CD4-positive, CD25-positive, alpha-beta regulatory T cell (primary cell): ENCODE data around the gene NLRC3. TPM values are rescaled to one million over a fixed set of nuclear protein-coding genes. Genes with fewer than 3 reads are reported as not detected.

Source experiments
- ATAC-seq, 2 donors: fragments of 150-1000 bp; cut with Tn5 transposase; one replicate each; pipeline ENCODE4 v1.10.0; 2021; ENCODE audit warnings: low read depth in 2 of 2, moderate number of reproducible peaks in 2 of 2, moderate library complexity in 1 of 2
- DNase-seq, 3 donors: peaks; one replicate each; pipeline versions ENCODE4 v3.0.0 to v3.0.0-alpha.2; 2012 to 2022; ENCODE audit warnings: mixed read lengths in 1 of 3
- H3K27ac ChIP-seq: one replicate; pipeline ENCODE4 v1.7.0; 2013; ENCODE audit warnings: mild to moderate bottlenecking, low read length; ENCODE audit not compliant: insufficient read depth, poor library complexity, severe bottlenecking
- H3K27me3 ChIP-seq: one replicate; pipeline ENCODE4 v1.7.0; 2013; ENCODE audit warnings: low read length; ENCODE audit not compliant: control insufficient read depth, insufficient read depth
- H3K36me3 ChIP-seq: one replicate; pipeline ENCODE4 v1.7.0; 2013; ENCODE audit warnings: mild to moderate bottlenecking, low read length, moderate library complexity; ENCODE audit not compliant: control insufficient read depth, insufficient read depth
- H3K4me1 ChIP-seq: 2 replicates; pipeline ENCODE4 v1.7.0; 2013; ENCODE audit warnings: mild to moderate bottlenecking, low read length; ENCODE audit not compliant: insufficient read depth, control insufficient read depth, poor library complexity, severe bottlenecking
- H3K4me3 ChIP-seq: one replicate; pipeline ENCODE4 v1.7.0; 2013; ENCODE audit warnings: low read depth, mild to moderate bottlenecking, low read length, moderate library complexity
- H3K9me3 ChIP-seq, 2 experiments: 1 replicate in 1 of 2; 2 replicates in 1 of 2; pipeline ENCODE4 v1.7.0; 2013; ENCODE audit warnings: low read length in 2 of 2, mild to moderate bottlenecking in 1 of 2, moderate library complexity in 1 of 2; ENCODE audit not compliant: control insufficient read depth in 2 of 2
- H3K27ac Mint-ChIP-seq, 3 donors: one replicate each; pipeline ENCODE4 v1.8.0; 2020 to 2022; ENCODE audit warnings: mild to moderate bottlenecking in 3 of 3, mixed read lengths in 3 of 3, moderate library complexity in 2 of 3
- H3K27me3 Mint-ChIP-seq: one replicate; pipeline ENCODE4 v1.8.0; 2022; ENCODE audit warnings: mild to moderate bottlenecking, mixed read lengths
- H3K36me3 Mint-ChIP-seq: one replicate; pipeline ENCODE4 v1.8.0; 2020; ENCODE audit warnings: mixed read lengths
- H3K4me1 Mint-ChIP-seq, 4 donors: one replicate each; pipeline ENCODE4 v1.8.0; 2020 to 2022; ENCODE audit warnings: mixed read lengths in 4 of 4, mild to moderate bottlenecking in 1 of 4
- H3K4me3 Mint-ChIP-seq, 4 donors: one replicate each; pipeline ENCODE4 v1.8.0; 2020 to 2022; ENCODE audit warnings: mild to moderate bottlenecking in 4 of 4, mixed read lengths in 4 of 4, moderate library complexity in 3 of 4
- H3K9me3 Mint-ChIP-seq, 7 donors: one replicate each; pipeline ENCODE4 v1.8.0; 2020 to 2022; ENCODE audit warnings: mixed read lengths in 7 of 7, mild to moderate bottlenecking in 3 of 7, moderate library complexity in 2 of 7
- polyA plus RNA-seq, 4 donors: library from polyadenylated mRNA; unstranded; fragments of 300-500 nt; fragmentation: Illumina TruSeq; gene quantifications; one replicate each; pipeline ENCODE4 v1.2.3, GENCODE V29; 2021
- total RNA-seq: library from RNA; stranded (reverse); gene quantifications from one replicate; pipeline ENCODE4 v1.2.3, GENCODE V29; 2022

The NLRC3 gene, protein sequence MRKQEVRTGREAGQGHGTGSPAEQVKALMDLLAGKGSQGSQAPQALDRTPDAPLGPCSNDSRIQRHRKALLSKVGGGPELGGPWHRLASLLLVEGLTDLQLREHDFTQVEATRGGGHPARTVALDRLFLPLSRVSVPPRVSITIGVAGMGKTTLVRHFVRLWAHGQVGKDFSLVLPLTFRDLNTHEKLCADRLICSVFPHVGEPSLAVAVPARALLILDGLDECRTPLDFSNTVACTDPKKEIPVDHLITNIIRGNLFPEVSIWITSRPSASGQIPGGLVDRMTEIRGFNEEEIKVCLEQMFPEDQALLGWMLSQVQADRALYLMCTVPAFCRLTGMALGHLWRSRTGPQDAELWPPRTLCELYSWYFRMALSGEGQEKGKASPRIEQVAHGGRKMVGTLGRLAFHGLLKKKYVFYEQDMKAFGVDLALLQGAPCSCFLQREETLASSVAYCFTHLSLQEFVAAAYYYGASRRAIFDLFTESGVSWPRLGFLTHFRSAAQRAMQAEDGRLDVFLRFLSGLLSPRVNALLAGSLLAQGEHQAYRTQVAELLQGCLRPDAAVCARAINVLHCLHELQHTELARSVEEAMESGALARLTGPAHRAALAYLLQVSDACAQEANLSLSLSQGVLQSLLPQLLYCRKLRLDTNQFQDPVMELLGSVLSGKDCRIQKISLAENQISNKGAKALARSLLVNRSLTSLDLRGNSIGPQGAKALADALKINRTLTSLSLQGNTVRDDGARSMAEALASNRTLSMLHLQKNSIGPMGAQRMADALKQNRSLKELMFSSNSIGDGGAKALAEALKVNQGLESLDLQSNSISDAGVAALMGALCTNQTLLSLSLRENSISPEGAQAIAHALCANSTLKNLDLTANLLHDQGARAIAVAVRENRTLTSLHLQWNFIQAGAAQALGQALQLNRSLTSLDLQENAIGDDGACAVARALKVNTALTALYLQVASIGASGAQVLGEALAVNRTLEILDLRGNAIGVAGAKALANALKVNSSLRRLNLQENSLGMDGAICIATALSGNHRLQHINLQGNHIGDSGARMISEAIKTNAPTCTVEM
- 97.0 TPM for total RNA-seq
- polyA plus RNA-seq: 10 to 100 TPM; 23.2 to 28.3 (median 26.8) TPM

DNA sequence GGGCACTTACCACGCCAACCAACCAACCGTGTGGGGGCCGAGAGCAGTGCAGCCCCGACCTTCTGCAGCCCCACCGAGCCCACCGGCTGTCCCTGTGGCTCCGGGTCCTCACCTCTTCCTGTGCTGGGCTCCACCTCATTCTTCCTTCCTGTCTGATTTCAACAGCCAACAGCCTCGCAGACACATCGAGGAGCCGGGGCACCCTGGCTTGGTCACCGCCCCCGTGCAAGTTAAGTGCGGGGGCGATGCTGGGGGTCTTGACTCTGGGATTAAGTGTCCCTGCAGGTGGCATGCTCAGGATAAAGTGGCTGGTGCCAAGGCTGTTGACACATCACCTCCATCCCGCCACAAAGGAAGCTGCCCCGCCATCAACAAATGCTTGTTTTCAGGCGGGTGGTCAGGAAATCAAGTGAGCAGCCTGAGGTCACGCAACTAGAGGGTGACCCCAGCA, at the start of gene NLRC3:
TSS of gene NLRC3 (minus strand) at position 102 of the 451 bp plus-strand sequence. CDS start 12,367 bp downstream, outside the sequence.
- no peaks in the 10 kb centered on the region for H3K9me3 Mint-ChIP-seq
- Histone ChIP-seq H3K4me1 (peaks cover 67% of the 10 kb centered on the region), H3K27ac (peak within 1 kb of the TSS; percentile 72), H3K36me3 (peaks cover 10% of the 10 kb centered on the region), H3K4me3 (peak within 1 kb of the TSS; percentile 84), H3K9me3 (no peaks in the 10 kb centered on the region), H3K27me3 (no peaks in the 10 kb centered on the region)
- ATAC-seq: peak; percentile 52 to 58
- H3K27ac Mint-ChIP-seq: peak within 1 kb of the TSS; percentile 92 to 100 (median 96)
- H3K27me3 Mint-ChIP-seq: no peaks in the 10 kb centered on the region
- H3K4me1 Mint-ChIP-seq: peaks cover 4 to 65% (median 33%) of the 10 kb centered on the region in 4 donors
- DNase-seq: peak; percentile 18 to 78 (median 53)
- peaks cover 3% of the 10 kb centered on the region for H3K36me3 Mint-ChIP-seq
- peak within 1 kb of the TSS; percentile 93 to 100 (median 98) for H3K4me3 Mint-ChIP-seq

DNA sequence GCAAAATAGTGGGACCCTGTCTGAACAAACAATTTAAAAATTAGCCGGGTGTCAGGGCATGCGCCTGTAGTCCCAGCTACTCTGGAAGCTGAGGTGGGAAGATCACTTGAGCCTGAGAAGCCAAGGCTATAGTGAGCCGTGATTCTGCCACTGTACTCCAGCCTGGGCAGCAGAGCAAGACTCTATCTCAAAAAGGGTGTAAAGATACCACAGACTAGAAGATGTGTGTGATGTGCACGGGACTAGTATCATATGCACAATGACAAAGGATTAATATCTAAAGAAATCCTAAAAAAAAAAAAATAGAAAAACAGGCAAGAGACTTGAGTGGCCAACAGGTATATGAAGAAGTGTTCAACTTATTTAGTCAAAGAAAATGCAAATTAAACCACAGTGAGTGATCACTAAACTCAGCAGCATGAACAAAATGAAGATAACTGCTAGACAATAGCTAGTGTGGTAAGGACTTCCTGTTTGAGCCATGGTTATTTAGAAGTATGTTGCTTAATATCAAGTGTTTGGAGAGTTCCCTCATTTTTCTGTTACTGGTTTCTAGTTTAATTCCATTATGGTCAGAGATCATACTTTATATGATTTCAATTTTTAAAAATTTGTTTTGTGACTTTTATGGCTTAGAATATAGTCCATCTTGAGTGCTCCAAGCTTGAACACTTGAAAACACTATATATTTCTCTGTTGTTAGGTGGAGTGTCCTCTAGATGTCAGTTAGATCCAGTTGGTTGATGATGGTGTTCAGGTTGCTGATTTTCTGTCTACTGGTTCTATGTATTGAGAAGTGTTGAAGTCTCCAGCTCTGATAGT, 48.9 kb upstream of the NLRC3 start:
- peaks cover 33 to 75% (median 46%) of the 10 kb centered on the region in 4 donors for H3K4me1 Mint-ChIP-seq
- peak overlapping the region; percentile 70 for H3K27ac ChIP-seq
- H3K9me3 Mint-ChIP-seq: no peaks in the 10 kb centered on the region
- H3K36me3 Mint-ChIP-seq: no peaks in the 10 kb centered on the region
- no peaks in the 10 kb centered on the region for H3K27me3 Mint-ChIP-seq
- H3K27me3 ChIP-seq: no peaks in the 10 kb centered on the region
- peak overlapping the region; percentile 85 to 92 (median 91) for H3K27ac Mint-ChIP-seq
- peak overlapping the region; percentile 56 to 74 (median 63) for H3K4me3 Mint-ChIP-seq
- no peaks in the 10 kb centered on the region for H3K9me3 ChIP-seq
- DNase-seq (peak in 2 of 3 donors; percentile 60 to 80), ATAC-seq (peak; percentile 88 to 89)
- H3K4me3 ChIP-seq: peak overlapping the region; percentile 61
- peaks cover 3% of the 10 kb centered on the region for H3K36me3 ChIP-seq
- H3K4me1 ChIP-seq: peaks cover 34% of the 10 kb centered on the region

DNA sequence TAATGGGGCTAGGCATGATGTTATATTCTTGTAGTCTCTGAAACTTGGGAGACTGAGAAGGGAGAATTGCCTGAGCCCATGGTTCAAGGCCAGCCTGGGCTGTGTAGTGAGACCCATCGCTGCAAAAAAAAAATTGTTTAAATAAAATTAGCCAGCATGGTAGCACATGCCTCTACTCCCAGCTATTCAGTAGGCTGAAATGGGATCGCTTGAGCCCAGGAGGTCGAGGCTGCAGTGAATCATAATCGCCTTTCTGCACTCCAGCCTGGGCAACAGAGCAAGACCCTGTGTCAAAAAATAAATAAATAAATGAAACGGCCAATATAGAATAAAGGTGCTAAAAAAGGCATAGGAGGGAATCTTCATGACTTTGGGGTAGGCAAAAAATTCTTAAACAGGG, 48.1 kb upstream of the NLRC3 start:
- Histone ChIP-seq H3K27me3 (no peaks in the 10 kb centered on the region), H3K4me1 (peaks cover 34% of the 10 kb centered on the region), H3K9me3 (no peaks in the 10 kb centered on the region), H3K4me3 (peak overlapping the region; percentile 61), H3K36me3 (peaks cover 3% of the 10 kb centered on the region), H3K27ac (peak overlapping the region; percentile 70)
- Mint-ChIP-seq H3K9me3 (no peaks in the 10 kb centered on the region), H3K36me3 (no peaks in the 10 kb centered on the region), H3K4me1 (peaks cover 30 to 73% (median 47%) of the 10 kb centered on the region in 4 donors), H3K27me3 (no peaks in the 10 kb centered on the region), H3K4me3 (peak overlapping the region in 2 of 4 donors; percentile 56 to 62), H3K27ac (peak overlapping the region; percentile 85 to 92 (median 91))
- no peak for DNase-seq
- no peak for ATAC-seq

DNA sequence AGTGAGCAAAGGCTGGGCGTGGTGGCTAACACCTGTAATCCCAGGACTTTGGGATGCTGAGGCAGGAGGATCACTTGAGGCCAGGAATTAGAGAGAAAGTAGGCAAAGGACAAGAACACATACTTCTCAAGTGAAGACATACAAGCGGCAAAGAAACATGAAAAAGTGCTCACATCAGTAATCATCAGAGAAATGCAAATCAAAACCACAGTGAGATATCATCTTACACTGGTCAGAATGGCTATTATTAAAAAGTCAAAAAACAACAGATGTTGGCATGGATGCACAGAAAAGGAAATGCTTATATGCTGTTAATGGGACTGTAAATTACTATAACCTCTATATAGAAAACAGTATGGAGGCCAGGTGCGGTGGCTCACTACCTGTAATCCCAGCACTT, 46.4 kb upstream of the NLRC3 start:
- no peaks in the 10 kb centered on the region for H3K9me3 ChIP-seq
- peaks cover 3% of the 10 kb centered on the region for H3K36me3 ChIP-seq
- no peaks in the 10 kb centered on the region for H3K27me3 Mint-ChIP-seq
- H3K4me1 ChIP-seq: peaks cover 34% of the 10 kb centered on the region
- H3K9me3 Mint-ChIP-seq: no peaks in the 10 kb centered on the region
- H3K27ac ChIP-seq: no peak overlapping the region
- no peak overlapping the region for H3K4me3 ChIP-seq
- peak overlapping the region in 2 of 3 donors; percentile 49 to 81 for H3K27ac Mint-ChIP-seq
- peaks cover 27 to 66% (median 42%) of the 10 kb centered on the region in 4 donors for H3K4me1 Mint-ChIP-seq
- ATAC-seq (no peak), DNase-seq (no peak)
- H3K36me3 Mint-ChIP-seq: no peaks in the 10 kb centered on the region
- peak overlapping the region in 2 of 4 donors; percentile 5 to 31 for H3K4me3 Mint-ChIP-seq
- no peaks in the 10 kb centered on the region for H3K27me3 ChIP-seq

DNA sequence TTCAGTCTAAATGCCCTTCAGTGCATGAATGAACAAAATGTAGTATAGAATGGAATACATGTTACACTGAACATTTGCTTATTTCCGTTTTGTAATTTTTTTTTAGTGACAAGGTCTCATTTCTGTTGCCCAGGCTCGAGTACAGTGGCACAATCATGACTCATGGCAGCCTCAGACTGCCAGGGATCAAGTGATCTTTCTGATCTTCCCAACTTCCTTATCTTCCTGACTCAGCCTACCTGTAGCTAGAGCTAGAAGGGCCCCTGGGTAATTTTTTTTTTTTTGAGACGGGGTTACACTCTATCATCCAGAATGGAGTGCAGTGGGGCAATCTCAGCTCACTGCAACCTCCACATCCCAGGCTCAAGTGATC, 41.6 kb upstream of the NLRC3 start:
- no peaks in the 10 kb centered on the region for H3K27me3 Mint-ChIP-seq
- DNase-seq (no peak), ATAC-seq (no peak)
- Histone ChIP-seq H3K27ac (no peak overlapping the region), H3K4me3 (no peak overlapping the region), H3K9me3 (no peaks in the 10 kb centered on the region), H3K4me1 (peaks cover 16% of the 10 kb centered on the region), H3K27me3 (no peaks in the 10 kb centered on the region), H3K36me3 (peaks cover 9% of the 10 kb centered on the region)
- peaks cover 16% of the 10 kb centered on the region for H3K36me3 Mint-ChIP-seq
- peaks cover 27 to 68% (median 45%) of the 10 kb centered on the region in 4 donors for H3K4me1 Mint-ChIP-seq
- no peaks in the 10 kb centered on the region for H3K9me3 Mint-ChIP-seq
- H3K27ac Mint-ChIP-seq: no peak overlapping the region
- H3K4me3 Mint-ChIP-seq: no peak overlapping the region

DNA sequence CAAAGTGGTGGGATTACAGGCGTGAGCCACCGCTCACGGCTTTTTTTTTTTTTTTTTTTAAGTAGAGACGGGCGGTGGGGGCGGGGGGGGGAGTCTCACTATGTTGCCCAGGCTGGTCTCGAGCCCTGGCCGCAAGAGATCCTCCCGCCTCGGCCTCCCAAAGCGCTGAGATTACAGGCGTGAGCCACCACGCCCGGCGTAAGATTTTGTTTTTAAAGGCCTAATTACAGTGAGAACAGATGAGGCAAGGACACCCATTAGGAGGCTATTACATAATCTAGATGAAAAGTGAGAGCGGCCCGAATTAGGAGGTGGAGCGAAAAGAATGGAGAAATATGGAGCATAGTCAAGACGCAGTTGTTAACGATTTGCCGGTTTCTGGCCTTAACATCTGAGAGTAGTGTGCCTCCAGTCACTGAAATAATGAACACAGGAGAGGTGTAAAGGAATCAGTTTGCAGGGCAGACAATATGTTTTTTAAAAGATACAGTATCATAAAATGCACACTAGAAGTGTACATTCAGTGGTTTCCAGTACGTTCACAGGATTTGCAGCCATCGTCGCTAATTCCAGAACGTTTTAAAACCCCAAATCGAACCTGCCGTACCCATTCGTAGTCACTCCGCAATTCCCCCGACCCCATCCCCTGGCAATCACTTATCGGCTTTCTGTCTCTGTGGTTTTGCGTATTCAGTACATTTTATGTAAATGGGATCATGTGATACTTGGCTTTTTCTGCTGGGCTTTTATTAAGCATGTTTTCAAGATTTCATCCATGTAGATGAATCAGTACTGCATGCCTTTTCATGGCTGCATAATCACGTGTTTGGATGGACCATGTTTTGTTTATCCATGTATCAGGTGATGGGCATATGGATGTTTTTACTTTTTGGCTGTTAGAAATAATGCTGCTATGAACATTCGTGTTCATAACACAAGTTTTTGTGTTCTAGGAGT, 35.6 kb upstream of the NLRC3 start:
- H3K27ac ChIP-seq: peak overlapping the region; percentile 87
- no peaks in the 10 kb centered on the region for H3K27me3 Mint-ChIP-seq
- peaks cover 5% of the 10 kb centered on the region for H3K36me3 ChIP-seq
- no peaks in the 10 kb centered on the region for H3K9me3 ChIP-seq
- peak overlapping the region; percentile 96 to 100 (median 99) for H3K4me3 Mint-ChIP-seq
- peak overlapping the region; percentile 75 for H3K4me3 ChIP-seq
- H3K27ac Mint-ChIP-seq: peak overlapping the region; percentile 60 to 100 (median 98)
- H3K4me1 ChIP-seq: peaks cover 38% of the 10 kb centered on the region
- peaks cover 24 to 66% (median 47%) of the 10 kb centered on the region in 4 donors for H3K4me1 Mint-ChIP-seq
- ATAC-seq (no peak), DNase-seq (no peak)
- H3K9me3 Mint-ChIP-seq: peaks cover 0 to 1% (median 0%) of the 10 kb centered on the region in 7 donors
- H3K36me3 Mint-ChIP-seq: peaks cover 24% of the 10 kb centered on the region
- H3K27me3 ChIP-seq: no peaks in the 10 kb centered on the region
